Stimulated activated CD8-positive, alpha-beta memory T cell treated with anti-CD3 and anti-CD28 coated beads, Interleukin-15, amount 100 ng/mL, for 24 hours (primary cell): ENCODE measurements around the gene GRK6.
"Not testable (repeated sequence)": the region's sequence is repeated elsewhere in the genome, so short reads cannot be mapped to it uniquely, and the experiment has no call there.

ENCODE experiments used
- DNase-seq: peaks from one replicate; pipeline ENCODE4 v3.0.0-alpha.2; 2020; ENCODE audit warnings: low read depth

GRK6 gene

GRCh38 chr5:177399997-177400868 is 26.2 kb upstream of the GRK6 start, which contains the start of gene PFN3:
Gene PFN3, minus strand, starts transcription at chr5:177400661. Its CDS starts 85 bp downstream, at chr5:177400576.
- DNase-seq: no peak

- no peak for DNase-seq
Observed at GRCh38 chr5:177402271-177403043, 24.0 kb upstream of the GRK6 start.

- no peak for DNase-seq
Observed at GRCh38 chr5:177403102-177403791, 23.2 kb upstream of the GRK6 start.

GRCh38 chr5:177403792-177404640 is 22.5 kb upstream of the GRK6 start:
- peak; percentile 55 for DNase-seq

- no peak for DNase-seq
Observed at GRCh38 chr5:177404641-177405179, 21.8 kb upstream of the GRK6 start.

GRCh38 chr5:177405312-177405711 is 21.2 kb upstream of the GRK6 start:
- no peak for DNase-seq

GRCh38 chr5:177405805-177406204 is 20.7 kb upstream of the GRK6 start:
- DNase-seq: no peak

GRCh38 chr5:177409043-177409801 is 17.3 kb upstream of the GRK6 start, which contains the start of gene F12:
Gene F12, minus strand, starts transcription at chr5:177409564. Its CDS starts 37 bp downstream, at chr5:177409527.
- no peak for DNase-seq

- DNase-seq: no peak
Observed at GRCh38 chr5:177410575-177410974, 15.9 kb upstream of the GRK6 start.

- no peak for DNase-seq
Observed at GRCh38 chr5:177412603-177413233, 13.8 kb upstream of the GRK6 start.

GRCh38 chr5:177414481-177414880 is 12.0 kb upstream of the GRK6 start:
- DNase-seq: no peak

GRCh38 chr5:177417081-177417480 is 9.4 kb upstream of the GRK6 start:
- not testable (repeated sequence) for DNase-seq

- DNase-seq: no peak
Observed at GRCh38 chr5:177419046-177419445, 7.4 kb upstream of the GRK6 start.

- not testable (repeated sequence) for DNase-seq
Observed at GRCh38 chr5:177420472-177420871, 6.0 kb upstream of the GRK6 start.

- DNase-seq: no peak
Observed at GRCh38 chr5:177421062-177421798, 5.2 kb upstream of the GRK6 start.

GRCh38 chr5:177423671-177424070 is 2.8 kb upstream of the GRK6 start:
- no peak for DNase-seq

GRCh38 chr5:177425196-177425800 is 1.2 kb upstream of the GRK6 start:
- no peak for DNase-seq

- peak; percentile 89 for DNase-seq
Observed at GRCh38 chr5:177425801-177426565, 493 bp upstream of the GRK6 start.
